Measurements from ENCODE around the gene CDH4. TPM values are rescaled to one million over a fixed set of nuclear protein-coding genes. Genes with fewer than 3 reads are reported as not detected.

CDH4 gene
- total RNA-seq, 2 experiments from 2014 or later, result 0.06 to 0.08 TPM

GRCh38 chr20:61695741-61696140, 443.7 kb downstream of the CDH4 start:
- H3K36me3 Mint-ChIP-seq, result no peaks in the 10 kb centered on the region
- H3K4me3 Mint-ChIP-seq, result no peak overlapping the region
- H3K4me1 Mint-ChIP-seq, result no peaks in the 10 kb centered on the region
- no peak overlapping the region for H3K27ac Mint-ChIP-seq
- DNase-seq, result no peak
- H3K9me3 Mint-ChIP-seq, result no peaks in the 10 kb centered on the region
- peaks cover 3% of the 10 kb centered on the region for H3K27me3 Mint-ChIP-seq

DNA sequence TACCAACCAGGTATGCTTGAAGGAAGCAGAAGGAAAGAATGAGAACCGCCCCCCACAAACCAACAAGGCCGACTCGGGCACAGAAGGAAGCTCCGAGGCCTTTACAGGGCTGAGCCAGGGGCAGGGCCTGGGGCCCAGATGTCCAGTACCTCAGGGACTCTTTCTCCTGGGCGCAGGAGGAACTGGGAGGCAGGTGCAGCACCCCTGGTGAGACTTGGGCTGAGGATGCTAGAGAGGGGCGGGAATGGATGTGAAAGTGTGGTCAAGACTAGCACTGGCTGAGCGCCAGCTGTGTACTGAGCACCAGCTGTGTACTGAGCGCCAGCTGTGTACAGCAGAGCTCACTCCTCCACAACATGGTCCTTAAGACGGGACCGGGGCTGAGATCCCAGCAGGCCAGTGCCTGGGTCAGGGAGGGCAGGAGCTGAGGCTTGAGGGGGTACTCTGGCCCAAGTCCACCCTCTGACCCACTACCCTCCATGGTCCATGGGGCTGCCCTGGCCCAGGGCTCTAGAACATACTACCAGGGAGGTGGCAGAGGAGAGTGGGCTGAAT, 444.2 kb downstream of the CDH4 start:
- no peak for DNase-seq
- Mint-ChIP-seq H3K4me3 (no peak overlapping the region), H3K4me1 (no peaks in the 10 kb centered on the region), H3K9me3 (no peaks in the 10 kb centered on the region), H3K27me3 (peaks cover 3% of the 10 kb centered on the region), H3K36me3 (no peaks in the 10 kb centered on the region), H3K27ac (no peak overlapping the region)

DNA sequence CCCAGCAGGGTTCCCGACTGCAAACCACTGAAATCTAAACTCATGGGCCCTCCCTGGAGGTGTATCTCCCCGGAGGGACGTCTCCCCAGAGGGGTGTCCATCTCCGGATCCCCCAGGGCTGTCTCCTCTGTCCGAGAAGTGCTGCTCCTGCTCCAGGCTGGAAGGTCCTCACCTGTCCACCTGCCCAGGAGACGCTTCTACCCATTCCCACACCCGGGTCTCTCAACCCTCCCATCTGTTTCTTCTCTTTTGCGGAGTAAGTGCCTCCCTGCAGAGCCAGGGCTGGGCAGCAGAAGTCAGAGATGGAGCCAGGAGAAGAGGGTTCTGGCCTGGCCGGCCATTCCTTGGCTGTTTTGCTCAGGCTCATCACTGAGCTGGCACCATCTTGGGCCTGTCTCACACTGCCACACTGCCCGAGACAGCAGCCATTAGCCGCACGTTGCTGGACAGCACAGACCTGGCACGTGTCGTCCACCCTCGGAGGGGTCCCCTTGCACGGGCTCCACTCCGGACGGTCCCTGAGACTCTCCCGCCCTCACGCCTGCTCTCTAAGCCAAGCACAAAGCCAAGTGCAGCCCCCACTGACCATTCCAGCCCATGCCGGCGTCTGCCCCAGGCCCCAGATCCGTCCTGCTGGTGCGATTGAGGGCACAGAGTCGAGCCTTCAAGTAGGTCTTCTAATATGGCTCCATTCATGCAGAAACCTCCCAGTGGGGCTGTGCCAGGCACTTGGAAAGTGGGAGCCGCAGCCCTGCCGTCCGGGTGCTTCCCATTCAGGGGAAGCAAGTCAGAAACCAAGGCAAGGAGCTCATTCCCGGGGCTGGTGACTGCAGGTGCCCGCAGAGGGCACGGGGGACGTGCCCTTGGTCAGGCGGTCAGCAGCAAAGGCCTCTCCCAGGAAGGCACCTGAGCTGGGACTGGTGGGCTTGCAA, 445.9 kb downstream of the CDH4 start:
- Mint-ChIP-seq H3K27ac (no peak overlapping the region), H3K27me3 (peaks cover 3% of the 10 kb centered on the region), H3K4me3 (no peak overlapping the region), H3K9me3 (no peaks in the 10 kb centered on the region), H3K36me3 (no peaks in the 10 kb centered on the region), H3K4me1 (no peaks in the 10 kb centered on the region)
- no peak for DNase-seq

DNA sequence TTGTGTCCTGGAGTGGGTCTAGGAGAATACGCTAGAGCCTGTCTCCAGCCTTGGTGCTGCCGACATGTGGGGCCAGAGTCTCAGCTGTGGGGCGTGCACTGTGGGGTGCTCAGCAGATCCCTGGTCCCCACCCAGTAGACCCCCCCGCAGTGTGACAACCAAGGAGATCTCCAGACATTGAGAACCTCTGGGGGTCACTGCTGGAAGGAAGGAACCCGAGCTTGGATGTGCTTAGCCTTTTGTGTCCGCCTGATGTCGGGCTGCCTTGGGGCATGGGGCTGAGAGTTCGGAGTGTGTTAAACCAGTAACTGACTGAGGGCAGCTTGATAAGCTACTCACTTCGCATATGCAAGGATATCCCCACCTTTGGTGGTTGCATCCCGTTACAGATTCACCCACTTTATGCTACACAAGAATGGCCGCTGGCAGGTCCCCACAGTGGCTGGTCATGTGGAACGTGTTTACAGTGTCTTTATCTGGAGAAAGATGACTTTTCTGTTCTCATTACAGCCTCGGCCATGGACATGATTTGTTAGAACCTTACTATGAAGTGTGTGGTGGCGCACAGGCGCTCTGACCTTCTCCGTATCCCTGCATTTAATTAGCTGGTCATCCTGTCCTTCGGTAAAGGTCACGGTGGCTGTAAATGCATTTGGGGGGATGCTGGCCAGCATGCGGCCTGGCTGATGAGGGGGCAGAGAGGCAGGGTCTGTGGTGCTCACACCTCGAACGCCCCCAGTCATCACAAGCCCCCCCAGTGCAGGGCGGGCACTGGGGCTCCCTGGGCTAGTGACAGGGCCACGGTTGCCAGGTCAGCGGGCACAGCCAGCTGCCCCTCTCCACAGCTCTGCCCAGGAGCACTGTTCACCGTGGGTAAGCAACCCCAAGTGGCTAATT, 446.8 kb downstream of the CDH4 start:
- H3K9me3 Mint-ChIP-seq, result no peaks in the 10 kb centered on the region
- no peak for DNase-seq
- peaks cover 3% of the 10 kb centered on the region for H3K27me3 Mint-ChIP-seq
- H3K36me3 Mint-ChIP-seq, result no peaks in the 10 kb centered on the region
- H3K4me1 Mint-ChIP-seq, result no peaks in the 10 kb centered on the region
- H3K4me3 Mint-ChIP-seq, result no peak overlapping the region
- H3K27ac Mint-ChIP-seq, result no peak overlapping the region

DNA sequence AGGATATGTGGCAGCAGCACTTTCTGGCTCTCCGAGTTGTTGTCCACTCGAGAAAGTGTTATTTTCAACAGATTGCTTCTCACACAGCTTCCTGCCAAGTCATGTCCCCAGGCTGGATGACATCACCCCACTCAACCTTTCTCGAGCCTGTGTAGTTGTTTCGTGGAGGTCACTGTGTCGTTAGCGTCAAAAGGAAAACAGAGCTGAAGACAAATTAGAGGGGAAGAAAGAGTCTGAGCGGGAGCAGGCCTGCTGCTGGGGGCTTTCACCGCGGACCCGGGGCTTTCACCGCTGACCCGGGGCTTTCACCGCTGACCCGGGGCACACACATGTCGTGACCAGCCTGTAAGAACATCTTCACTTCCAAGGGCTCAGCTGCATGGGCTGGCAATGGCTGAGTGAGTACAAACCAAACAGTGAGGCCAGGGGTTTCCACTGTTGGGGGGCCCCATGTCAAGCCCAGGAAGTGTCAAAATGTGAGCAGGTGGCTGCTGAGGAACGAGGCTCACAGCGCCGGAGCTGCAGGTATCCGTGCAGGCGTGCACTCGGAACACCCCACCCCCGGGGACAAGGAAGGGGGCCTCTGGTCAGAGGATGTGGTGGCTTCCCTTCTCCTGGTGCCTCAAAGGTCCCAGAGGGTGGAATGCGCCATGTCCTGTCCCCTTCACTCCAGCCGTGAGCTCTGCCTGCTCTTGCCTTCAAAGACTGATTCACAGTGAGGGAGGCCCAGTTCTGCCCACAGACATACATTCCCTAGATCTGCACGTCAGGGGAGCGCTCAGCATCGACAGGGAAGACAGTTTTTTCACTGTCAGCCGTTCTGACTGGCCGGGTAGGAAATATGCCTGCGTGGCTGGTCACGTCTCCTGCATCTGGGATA, 447.7 kb downstream of the CDH4 start:
- Mint-ChIP-seq H3K36me3 (no peaks in the 10 kb centered on the region), H3K9me3 (no peaks in the 10 kb centered on the region), H3K4me1 (no peaks in the 10 kb centered on the region), H3K4me3 (no peak overlapping the region), H3K27me3 (peaks cover 3% of the 10 kb centered on the region), H3K27ac (no peak overlapping the region)
- no peak for DNase-seq

GRCh38 chr20:61700595-61701140, 448.6 kb downstream of the CDH4 start:
- H3K4me1 Mint-ChIP-seq, result no peaks in the 10 kb centered on the region
- H3K27ac Mint-ChIP-seq, result no peak overlapping the region
- peaks cover 3% of the 10 kb centered on the region for H3K27me3 Mint-ChIP-seq
- no peaks in the 10 kb centered on the region for H3K9me3 Mint-ChIP-seq
- H3K36me3 Mint-ChIP-seq, result no peaks in the 10 kb centered on the region
- H3K4me3 Mint-ChIP-seq, result no peak overlapping the region
- no peak for DNase-seq

- Mint-ChIP-seq H3K4me3 (no peak overlapping the region), H3K9me3 (no peaks in the 10 kb centered on the region), H3K4me1 (no peaks in the 10 kb centered on the region), H3K36me3 (no peaks in the 10 kb centered on the region), H3K27ac (no peak overlapping the region), H3K27me3 (peaks cover 3% of the 10 kb centered on the region)
- DNase-seq, result no peak
Measured at GRCh38 chr20:61701401-61701800, 449.3 kb downstream of the CDH4 start.

GRCh38 chr20:61701802-61702201, 449.7 kb downstream of the CDH4 start:
- Mint-ChIP-seq H3K27ac (no peak overlapping the region), H3K4me3 (no peak overlapping the region), H3K36me3 (no peaks in the 10 kb centered on the region), H3K9me3 (no peaks in the 10 kb centered on the region), H3K4me1 (no peaks in the 10 kb centered on the region), H3K27me3 (peaks cover 3% of the 10 kb centered on the region)
- DNase-seq, result no peak

DNA sequence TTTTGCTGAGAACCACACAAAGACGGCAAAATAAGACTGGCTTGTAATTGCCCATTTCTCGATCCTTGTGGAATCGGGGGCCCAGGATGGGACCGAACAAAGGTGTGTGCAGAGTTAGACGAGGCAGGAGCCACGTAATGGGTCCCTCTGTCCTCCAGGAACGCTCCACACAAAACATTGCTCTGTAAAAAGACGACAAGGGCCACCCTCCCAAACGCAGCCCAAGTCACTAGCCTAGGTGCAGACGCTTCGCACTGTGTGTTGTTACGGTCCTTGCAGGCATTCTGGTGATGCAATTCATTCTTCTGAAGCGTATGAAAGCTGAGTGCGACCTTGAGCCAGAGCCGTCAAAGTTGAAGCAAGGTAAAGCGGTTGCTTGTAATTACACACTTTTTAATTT, 450.2 kb downstream of the CDH4 start:
- peaks cover 3% of the 10 kb centered on the region for H3K27me3 Mint-ChIP-seq
- H3K9me3 Mint-ChIP-seq, result no peaks in the 10 kb centered on the region
- no peak overlapping the region for H3K4me3 Mint-ChIP-seq
- DNase-seq, result no peak
- H3K27ac Mint-ChIP-seq, result no peak overlapping the region
- H3K36me3 Mint-ChIP-seq, result no peaks in the 10 kb centered on the region
- H3K4me1 Mint-ChIP-seq, result no peaks in the 10 kb centered on the region

DNA sequence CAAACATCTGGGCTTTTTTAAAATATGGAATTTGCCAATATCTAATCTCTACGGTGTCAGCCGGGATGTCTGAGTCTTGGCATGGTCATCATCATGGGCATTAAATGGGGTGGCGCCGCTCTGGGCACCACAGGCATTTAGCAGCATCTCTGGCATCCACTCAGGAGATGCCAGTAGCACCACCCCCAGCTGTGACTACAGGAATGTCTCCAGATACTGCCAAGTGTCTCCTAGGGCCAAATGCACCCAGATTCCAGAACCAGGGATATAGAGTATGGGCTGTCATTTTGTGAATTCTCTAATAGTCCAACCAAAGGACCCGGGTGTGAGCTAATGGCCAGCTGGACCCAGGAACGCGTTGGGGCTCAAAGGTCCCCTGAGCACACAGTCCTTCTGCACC, 452.6 kb downstream of the CDH4 start:
- H3K4me1 Mint-ChIP-seq, result no peaks in the 10 kb centered on the region
- H3K27ac Mint-ChIP-seq, result no peak overlapping the region
- H3K27me3 Mint-ChIP-seq, result no peaks in the 10 kb centered on the region
- no peaks in the 10 kb centered on the region for H3K36me3 Mint-ChIP-seq
- DNase-seq, result no peak
- no peak overlapping the region for H3K4me3 Mint-ChIP-seq
- H3K9me3 Mint-ChIP-seq, result no peaks in the 10 kb centered on the region

DNA sequence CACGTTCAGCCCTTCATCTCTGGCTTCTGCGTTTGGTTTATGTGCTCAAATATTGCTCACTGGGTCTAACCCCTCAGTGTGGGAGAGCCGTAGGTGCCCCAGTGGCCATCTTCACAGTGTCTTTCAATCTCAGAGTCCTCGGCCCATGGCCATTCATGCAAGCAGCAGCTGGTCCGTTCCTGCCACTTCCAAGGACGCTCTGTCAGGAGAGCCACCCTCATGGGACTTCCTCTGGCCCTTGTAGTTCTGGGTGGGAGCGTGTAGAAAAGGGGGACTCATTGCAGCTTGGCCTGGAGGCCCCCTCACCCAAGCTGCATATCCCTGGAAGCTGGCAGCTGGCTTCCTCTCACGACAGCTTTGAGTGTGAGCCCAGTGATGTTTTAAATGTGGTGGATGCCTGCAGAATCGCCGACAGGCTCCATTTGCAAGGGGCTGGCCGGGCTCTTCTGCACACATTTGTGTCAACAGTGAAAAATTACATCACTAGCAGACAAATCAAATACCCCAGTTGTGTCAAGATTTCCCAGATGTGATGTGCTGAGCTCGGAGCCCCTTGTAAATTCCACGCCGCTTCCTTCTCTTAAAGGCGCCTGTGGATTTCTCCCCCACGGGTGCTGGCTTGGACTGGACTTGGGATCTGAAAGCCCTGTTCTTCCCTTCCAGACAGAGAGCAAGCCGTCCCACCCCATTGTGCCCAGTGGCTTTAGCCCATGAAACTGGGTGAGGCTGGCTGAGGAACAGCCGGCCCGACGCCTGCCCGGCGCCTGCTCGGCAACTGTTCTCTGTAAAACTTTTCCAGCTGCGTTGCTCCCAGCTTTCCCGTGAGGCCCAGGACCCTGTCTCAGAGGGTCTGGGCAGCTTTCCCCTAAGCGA, 453.6 kb downstream of the CDH4 start:
- Mint-ChIP-seq H3K36me3 (no peaks in the 10 kb centered on the region), H3K4me3 (no peak overlapping the region), H3K9me3 (no peaks in the 10 kb centered on the region), H3K27ac (no peak overlapping the region), H3K4me1 (no peaks in the 10 kb centered on the region), H3K27me3 (no peaks in the 10 kb centered on the region)
- DNase-seq, result no peak

DNA sequence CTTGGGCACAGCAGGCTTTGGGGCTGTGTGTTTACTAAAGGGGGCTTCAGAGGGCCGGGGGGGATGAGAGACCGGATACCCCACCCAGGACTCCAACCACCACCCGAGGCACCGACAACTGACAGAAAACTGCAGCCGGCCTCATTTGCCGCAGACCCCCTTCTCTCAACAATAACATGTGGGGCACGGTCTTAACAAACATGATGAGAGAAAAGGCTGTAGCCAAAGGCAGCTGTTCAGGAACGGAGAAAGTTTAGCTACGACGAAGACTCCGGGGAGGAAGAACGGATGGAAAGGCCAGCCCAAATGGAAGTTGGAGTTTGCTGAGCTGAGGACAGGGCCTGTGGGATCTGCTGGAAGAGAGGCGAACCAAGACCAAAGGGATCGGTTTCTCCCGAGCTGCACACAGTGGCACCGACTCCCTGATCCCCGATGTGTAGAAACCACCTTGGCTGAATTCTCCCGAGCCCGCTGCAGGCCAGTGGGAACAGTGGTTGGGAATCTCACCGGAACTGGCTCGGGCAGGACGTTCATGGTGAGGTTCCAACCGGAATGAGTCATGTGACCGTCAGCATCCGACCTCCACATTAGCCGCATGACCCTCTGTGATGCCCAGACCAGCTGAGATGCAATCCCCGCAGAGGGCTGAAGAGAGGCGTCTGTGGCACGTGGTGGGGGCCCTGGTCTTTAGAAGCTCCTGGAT, 454.3 kb downstream of the CDH4 start:
- DNase-seq, result no peak
- Mint-ChIP-seq H3K36me3 (no peaks in the 10 kb centered on the region), H3K9me3 (peaks cover 2% of the 10 kb centered on the region), H3K27me3 (no peaks in the 10 kb centered on the region), H3K27ac (no peak overlapping the region), H3K4me1 (no peaks in the 10 kb centered on the region), H3K4me3 (no peak overlapping the region)

GRCh38 chr20:61708891-61709290, 456.8 kb downstream of the CDH4 start:
- Mint-ChIP-seq H3K27me3 (no peaks in the 10 kb centered on the region), H3K9me3 (peaks cover 3% of the 10 kb centered on the region), H3K4me3 (no peak overlapping the region), H3K4me1 (no peaks in the 10 kb centered on the region), H3K36me3 (no peaks in the 10 kb centered on the region), H3K27ac (no peak overlapping the region)
- DNase-seq, result no peak

Data from activated naive CD8-positive, alpha-beta T cell treated with anti-CD3 and anti-CD28 coated beads for 36 hours (primary cell).